Endothelial cell (in vitro differentiated cells): ENCODE results near the gene ARMH2. TPM values are rescaled to one million over a fixed set of nuclear protein-coding genes. Genes with fewer than 3 reads are reported as not detected.

ENCODE experiments used
- DNase-seq: peaks from one replicate; pipeline ENCODE4 v3.0.0; 2021; ENCODE audit warnings: low spot score
- H3K27ac Mint-ChIP-seq: one replicate; pipeline ENCODE4 v1.8.0; 2021; ENCODE audit warnings: mixed read lengths, inconsistent platforms; ENCODE audit not compliant: unreplicated experiment
- H3K27me3 Mint-ChIP-seq: one replicate; pipeline ENCODE4 v1.8.0; 2021; ENCODE audit warnings: mild to moderate bottlenecking, moderate library complexity, mixed read lengths, inconsistent platforms; ENCODE audit not compliant: unreplicated experiment
- H3K36me3 Mint-ChIP-seq: one replicate; pipeline ENCODE4 v1.8.0; 2021; ENCODE audit warnings: mild to moderate bottlenecking, low read depth, mixed read lengths, inconsistent platforms; ENCODE audit not compliant: unreplicated experiment
- H3K4me1 Mint-ChIP-seq: one replicate; pipeline ENCODE4 v1.8.0; 2021; ENCODE audit warnings: mild to moderate bottlenecking, mixed read lengths, inconsistent platforms; ENCODE audit not compliant: unreplicated experiment
- H3K4me3 Mint-ChIP-seq: one replicate; pipeline ENCODE4 v1.8.0; 2021; ENCODE audit warnings: mild to moderate bottlenecking, mixed read lengths, inconsistent platforms; ENCODE audit not compliant: unreplicated experiment
- H3K9me3 Mint-ChIP-seq: one replicate; pipeline ENCODE4 v1.8.0; 2021; ENCODE audit warnings: mixed read lengths, inconsistent platforms; ENCODE audit not compliant: unreplicated experiment
- total RNA-seq: library from RNA; stranded (reverse); fragmentation: NEBNext Ultra II Directional; extraction: Animal tissue kit (Norgen Biotek cat#: 25700); gene quantifications from one replicate; pipeline ENCODE4 v1.2.1, GENCODE V29; 2021; ENCODE audit not compliant: unreplicated experiment
- TF ChIP-seq, protein P1 (sequence below): fragments of 200-600 bp; sonication (generic); IDR thresholded peaks from one replicate; pipeline ENCODE4 v1.5.0; 2021; ENCODE audit warnings: antibody characterized with exemption; ENCODE audit not compliant: unreplicated experiment

Gene ARMH2
- total RNA-seq, 1 donor from 2014 or later = not detected

GRCh38 chr6:24763578-24763977 is 35.1 kb downstream of the ARMH2 start:
- TF ChIP-seq, protein P1, sequence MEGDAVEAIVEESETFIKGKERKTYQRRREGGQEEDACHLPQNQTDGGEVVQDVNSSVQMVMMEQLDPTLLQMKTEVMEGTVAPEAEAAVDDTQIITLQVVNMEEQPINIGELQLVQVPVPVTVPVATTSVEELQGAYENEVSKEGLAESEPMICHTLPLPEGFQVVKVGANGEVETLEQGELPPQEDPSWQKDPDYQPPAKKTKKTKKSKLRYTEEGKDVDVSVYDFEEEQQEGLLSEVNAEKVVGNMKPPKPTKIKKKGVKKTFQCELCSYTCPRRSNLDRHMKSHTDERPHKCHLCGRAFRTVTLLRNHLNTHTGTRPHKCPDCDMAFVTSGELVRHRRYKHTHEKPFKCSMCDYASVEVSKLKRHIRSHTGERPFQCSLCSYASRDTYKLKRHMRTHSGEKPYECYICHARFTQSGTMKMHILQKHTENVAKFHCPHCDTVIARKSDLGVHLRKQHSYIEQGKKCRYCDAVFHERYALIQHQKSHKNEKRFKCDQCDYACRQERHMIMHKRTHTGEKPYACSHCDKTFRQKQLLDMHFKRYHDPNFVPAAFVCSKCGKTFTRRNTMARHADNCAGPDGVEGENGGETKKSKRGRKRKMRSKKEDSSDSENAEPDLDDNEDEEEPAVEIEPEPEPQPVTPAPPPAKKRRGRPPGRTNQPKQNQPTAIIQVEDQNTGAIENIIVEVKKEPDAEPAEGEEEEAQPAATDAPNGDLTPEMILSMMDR = no peak
- H3K9me3 Mint-ChIP-seq = no peaks in the 10 kb centered on the region
- H3K4me3 Mint-ChIP-seq = no peak overlapping the region
- H3K36me3 Mint-ChIP-seq = no peaks in the 10 kb centered on the region
- H3K27ac Mint-ChIP-seq = no peak overlapping the region
- no peaks in the 10 kb centered on the region for H3K4me1 Mint-ChIP-seq
- DNase-seq = no peak
- H3K27me3 Mint-ChIP-seq = peaks cover 3% of the 10 kb centered on the region

GRCh38 chr6:24761851-24762250 is 36.9 kb downstream of the ARMH2 start:
- Mint-ChIP-seq H3K27me3 (peaks cover 3% of the 10 kb centered on the region), H3K9me3 (no peaks in the 10 kb centered on the region), H3K4me1 (no peaks in the 10 kb centered on the region), H3K27ac (no peak overlapping the region), H3K36me3 (no peaks in the 10 kb centered on the region), H3K4me3 (no peak overlapping the region)
- TF ChIP-seq, protein P1 = no peak
- DNase-seq = no peak

DNA sequence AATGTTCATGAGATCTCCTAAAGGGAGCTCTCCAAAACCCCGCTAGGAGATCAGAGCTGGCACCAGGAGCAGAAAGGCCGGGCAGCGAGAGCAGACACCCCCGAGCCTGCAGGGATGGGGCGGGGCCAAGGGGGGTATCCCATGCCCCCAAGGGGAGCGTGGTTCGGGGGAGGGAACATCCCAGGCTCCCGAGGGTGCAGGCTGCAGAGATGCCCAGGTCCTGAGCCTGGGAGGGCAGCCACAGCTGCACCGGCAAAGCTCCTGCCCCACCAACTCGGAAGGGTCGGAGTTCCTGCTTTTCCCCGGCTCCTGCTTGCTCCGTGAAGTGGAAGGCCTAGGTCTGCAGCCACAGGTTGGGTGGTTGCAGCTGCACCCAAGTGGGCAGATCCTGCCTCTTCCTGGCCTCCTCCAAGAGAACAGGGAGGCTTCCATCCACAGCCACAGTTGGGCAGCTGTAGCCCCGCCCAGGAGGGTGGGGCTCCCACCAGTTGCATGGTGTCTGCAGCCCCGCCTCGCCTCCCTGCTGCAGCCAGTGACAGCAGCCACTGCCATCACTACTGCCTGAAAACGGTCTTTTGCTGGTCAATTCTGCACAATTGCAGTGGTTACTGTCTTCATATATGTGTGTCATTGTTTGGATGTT is 37.4 kb downstream of the ARMH2 start:
- Mint-ChIP-seq H3K36me3 (no peaks in the 10 kb centered on the region), H3K9me3 (no peaks in the 10 kb centered on the region), H3K4me1 (no peaks in the 10 kb centered on the region), H3K4me3 (no peak overlapping the region), H3K27me3 (peaks cover 3% of the 10 kb centered on the region), H3K27ac (no peak overlapping the region)
- DNase-seq = no peak
- TF ChIP-seq, protein P1 = no peak

GRCh38 chr6:24760210-24760609 is 38.5 kb downstream of the ARMH2 start:
- TF ChIP-seq, protein P1 = no peak
- H3K9me3 Mint-ChIP-seq = no peaks in the 10 kb centered on the region

DNA sequence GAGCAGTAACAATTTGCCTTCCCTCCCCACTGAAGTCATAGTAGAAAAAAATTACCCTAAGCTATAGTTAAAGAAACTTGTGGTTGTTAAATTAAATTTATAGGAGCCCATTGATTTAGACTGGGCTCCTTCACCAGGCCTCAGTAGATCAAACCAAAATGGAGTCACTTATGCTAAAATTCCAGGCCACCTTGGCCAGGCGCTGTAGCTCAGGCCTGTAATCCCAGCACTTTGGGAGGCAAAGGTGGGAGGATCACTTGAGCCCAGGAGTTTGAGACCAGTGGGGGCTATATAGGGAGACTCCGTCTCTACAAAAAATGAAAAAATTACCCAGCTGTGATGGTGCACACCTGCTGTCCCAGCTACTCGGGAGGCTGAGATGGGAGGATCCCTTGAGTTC is 39.0 kb downstream of the ARMH2 start:
- H3K4me1 Mint-ChIP-seq = no peaks in the 10 kb centered on the region
- no peak overlapping the region for H3K4me3 Mint-ChIP-seq
- TF ChIP-seq, protein P1 = no peak
- peaks cover 2% of the 10 kb centered on the region for H3K27me3 Mint-ChIP-seq
- H3K36me3 Mint-ChIP-seq = no peaks in the 10 kb centered on the region
- no peak for DNase-seq
- no peak overlapping the region for H3K27ac Mint-ChIP-seq
- H3K9me3 Mint-ChIP-seq = no peaks in the 10 kb centered on the region

More at GRCh38 chr6:24760210-24760609, 38.5 kb downstream of the ARMH2 start:
- no peak overlapping the region for H3K4me3 Mint-ChIP-seq
- no peak for DNase-seq
- H3K36me3 Mint-ChIP-seq = no peaks in the 10 kb centered on the region
- H3K27ac Mint-ChIP-seq = no peak overlapping the region
- peaks cover 3% of the 10 kb centered on the region for H3K27me3 Mint-ChIP-seq
- H3K4me1 Mint-ChIP-seq = no peaks in the 10 kb centered on the region
